Mesenteric fat pad (tissue), 1 donor: ENCODE measurements around the gene RILPL1. TPM values are rescaled to one million over a fixed set of nuclear protein-coding genes. Genes with fewer than 3 reads are reported as not detected.
"Not testable (repeated sequence)": the region's sequence is repeated elsewhere in the genome, so short reads cannot be mapped to it uniquely, and the experiment has no call there.

Experiments used
- DNase-seq: peaks from one replicate; pipeline ENCODE4 v3.0.0-alpha.2; 2020; ENCODE audit warnings: low spot score
- long read RNA-seq: library from polyadenylated mRNA; unstranded; transcript quantifications from one replicate; pipeline ENCODE4 v2.0.0, GENCODE V29; 2020
- total RNA-seq: library from RNA; stranded (reverse); fragmentation: NEBNext Ultra II Directional; extraction: Animal tissue kit (Norgen Biotek cat#: 25700); gene quantifications from one replicate; pipeline ENCODE4 v1.2.1, GENCODE V29; 2021
- donor health status: DM: yes; HTN: yes; CAD: no.

Gene RILPL1
- total RNA-seq = 17.9 TPM
- long read RNA-seq, transcript RILPL1-204 (1 exons, 3,894 nt) = major isoform, 7 of 25 reads
- long read RNA-seq, transcript RILPL1-202 (7 exons, 3,932 nt) = minor isoform, 5 of 25 reads
- long read RNA-seq, partial matches to known transcripts = 3 of 25 reads
- long read RNA-seq, other reads (novel, unspliced or antisense) = 10 of 25 reads

- DNase-seq = no peak
These were observed at the start of gene RILPL1 for GRCh38 chr12:123533672-123534643. Gene RILPL1 (minus strand): TSS chr12:123533719. CDS start chr12:123533482, 237 bp downstream.

GRCh38 chr12:123580772-123581171 lies 47.3 kb upstream of the RILPL1 start:
- DNase-seq = no peak

- DNase-seq = not testable (repeated sequence)
These were observed 45.3 kb upstream of the RILPL1 start for GRCh38 chr12:123578829-123579228.

GRCh38 chr12:123578243-123578642 lies 44.7 kb upstream of the RILPL1 start:
- DNase-seq = no peak

- DNase-seq = no peak
These were observed 43.1 kb upstream of the RILPL1 start for GRCh38 chr12:123576611-123577010.

GRCh38 chr12:123573870-123574269 lies 40.4 kb upstream of the RILPL1 start:
- no peak for DNase-seq

GRCh38 chr12:123572391-123572790 lies 38.9 kb upstream of the RILPL1 start:
- DNase-seq = no peak

GRCh38 chr12:123571343-123571813 lies 37.9 kb upstream of the RILPL1 start:
- no peak for DNase-seq

- DNase-seq = no peak
These were observed 25.9 kb upstream of the RILPL1 start for GRCh38 chr12:123559468-123559867.

GRCh38 chr12:123558487-123558886 lies 25.0 kb upstream of the RILPL1 start:
- DNase-seq = not testable (repeated sequence)

GRCh38 chr12:123554843-123555242 lies 21.3 kb upstream of the RILPL1 start:
- not testable (repeated sequence) for DNase-seq

GRCh38 chr12:123554136-123554535 lies 20.6 kb upstream of the RILPL1 start:
- DNase-seq = not testable (repeated sequence)

- no peak for DNase-seq
These were observed 17.2 kb upstream of the RILPL1 start for GRCh38 chr12:123550700-123551099.

- DNase-seq = no peak
These were observed 14.6 kb upstream of the RILPL1 start for GRCh38 chr12:123548107-123548506.

GRCh38 chr12:123546281-123546680 lies 12.8 kb upstream of the RILPL1 start:
- DNase-seq = no peak

- no peak for DNase-seq
These were observed 10.0 kb upstream of the RILPL1 start for GRCh38 chr12:123543541-123543940.

GRCh38 chr12:123540899-123541662 lies 7.6 kb upstream of the RILPL1 start:
- no peak for DNase-seq

GRCh38 chr12:123535952-123536351 lies 2.4 kb upstream of the RILPL1 start:
- not testable (repeated sequence) for DNase-seq

GRCh38 chr12:123532808-123533649 lies 490 bp downstream of the RILPL1 start:
- DNase-seq = no peak

GRCh38 chr12:123532019-123532418 lies 1.5 kb downstream of the RILPL1 start:
- DNase-seq = no peak

GRCh38 chr12:123531091-123531490 lies 2.4 kb downstream of the RILPL1 start:
- DNase-seq = no peak
